Hepatocyte (in vitro differentiated cells): Measurements from ENCODE around the gene NEIL3.

Experiments used
- EZH2 ChIP-seq: fragments of 200-600 bp; sonication (generic); IDR thresholded peaks from 2 replicates; pipeline ENCODE4 v1.6.1; 2016; ENCODE audit warnings: antibody characterized with exemption, mild to moderate bottlenecking, borderline replicate concordance
- TF ChIP-seq, protein P1 (sequence below): fragments of 200-600 bp; sonication (generic); IDR thresholded peaks from 2 replicates; pipeline ENCODE4 v1.5.1; 2016; ENCODE audit warnings: antibody characterized with exemption, mild to moderate bottlenecking; ENCODE audit not compliant: poor library complexity

DNA sequence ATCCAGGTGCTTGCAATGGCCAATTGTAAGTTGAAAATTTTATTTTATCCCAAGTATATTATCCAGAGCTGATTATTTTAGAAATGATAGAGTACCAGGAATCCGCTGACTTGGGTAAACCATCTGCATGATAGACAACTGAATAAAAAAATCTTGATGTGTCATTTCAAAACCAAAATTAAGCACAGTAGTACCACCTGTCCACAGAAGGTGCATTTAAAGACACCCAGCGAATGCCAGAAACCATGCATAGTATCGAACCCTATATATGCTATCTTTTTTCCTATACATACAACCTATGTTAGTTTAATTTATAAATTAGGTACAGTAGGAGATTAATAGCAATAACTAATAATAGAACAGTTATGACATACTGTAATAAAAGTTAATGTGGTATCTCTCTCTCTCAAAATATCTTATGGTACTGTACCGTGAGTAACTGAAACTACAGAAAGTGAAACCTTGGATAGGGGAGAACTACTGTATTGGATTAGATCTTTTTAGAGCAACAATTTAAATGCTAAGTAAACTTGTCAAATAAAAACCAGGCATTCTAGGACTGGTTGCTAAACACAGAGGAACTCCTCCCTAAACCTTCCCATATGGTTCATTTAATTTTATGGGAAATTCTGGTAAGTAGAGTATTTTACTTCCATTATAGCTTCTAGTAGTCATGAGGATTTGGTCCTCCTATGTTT is 6.2 kb downstream of the NEIL3 start:
- TF ChIP-seq, protein P1, sequence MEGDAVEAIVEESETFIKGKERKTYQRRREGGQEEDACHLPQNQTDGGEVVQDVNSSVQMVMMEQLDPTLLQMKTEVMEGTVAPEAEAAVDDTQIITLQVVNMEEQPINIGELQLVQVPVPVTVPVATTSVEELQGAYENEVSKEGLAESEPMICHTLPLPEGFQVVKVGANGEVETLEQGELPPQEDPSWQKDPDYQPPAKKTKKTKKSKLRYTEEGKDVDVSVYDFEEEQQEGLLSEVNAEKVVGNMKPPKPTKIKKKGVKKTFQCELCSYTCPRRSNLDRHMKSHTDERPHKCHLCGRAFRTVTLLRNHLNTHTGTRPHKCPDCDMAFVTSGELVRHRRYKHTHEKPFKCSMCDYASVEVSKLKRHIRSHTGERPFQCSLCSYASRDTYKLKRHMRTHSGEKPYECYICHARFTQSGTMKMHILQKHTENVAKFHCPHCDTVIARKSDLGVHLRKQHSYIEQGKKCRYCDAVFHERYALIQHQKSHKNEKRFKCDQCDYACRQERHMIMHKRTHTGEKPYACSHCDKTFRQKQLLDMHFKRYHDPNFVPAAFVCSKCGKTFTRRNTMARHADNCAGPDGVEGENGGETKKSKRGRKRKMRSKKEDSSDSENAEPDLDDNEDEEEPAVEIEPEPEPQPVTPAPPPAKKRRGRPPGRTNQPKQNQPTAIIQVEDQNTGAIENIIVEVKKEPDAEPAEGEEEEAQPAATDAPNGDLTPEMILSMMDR = no peak
- TF ChIP-seq EZH2 = no peak
